DND-41 (cell line): ENCODE data around the gene FOXP4.

Experiments
- ATAC-seq: fragments of 200-7000 bp; cut with Tn5 transposase; 3 replicates; pipeline ENCODE4 v1.9.1; 2021; ENCODE audit warnings: low read depth; ENCODE audit not compliant: insufficient read depth
- DNase-seq: peaks from one replicate; pipeline ENCODE4 v3.0.0-alpha.2; 2020
- H2AFZ ChIP-seq: 2 replicates; pipeline ENCODE4 v1.6.0; 2012; ENCODE audit warnings: low read depth, low read length
- H3K27ac ChIP-seq: 2 replicates; pipeline ENCODE4 v1.5.1; 2012; ENCODE audit warnings: low read length, inconsistent platforms
- H3K27me3 ChIP-seq: fragments of 200-600 bp; sonication (generic); 2 replicates; pipeline ENCODE4 v1.6.0; 2012; ENCODE audit warnings: low read length, mild to moderate bottlenecking, inconsistent platforms; ENCODE audit not compliant: insufficient read depth, poor library complexity
- H3K36me3 ChIP-seq: 2 replicates; pipeline ENCODE4 v1.5.1; 2012; ENCODE audit warnings: low read length, inconsistent platforms; ENCODE audit not compliant: insufficient read depth
- H3K4me1 ChIP-seq: 2 replicates; pipeline ENCODE4 v1.5.1; 2012; ENCODE audit warnings: mild to moderate bottlenecking, low read length; ENCODE audit not compliant: insufficient read depth
- H3K4me2 ChIP-seq: 2 replicates; pipeline ENCODE4 v1.6.0; 2012; ENCODE audit warnings: mild to moderate bottlenecking, moderate library complexity, low read length, inconsistent platforms; ENCODE audit not compliant: insufficient read depth
- H3K4me3 ChIP-seq, 2 experiments: fragments of 200-600 bp in 1 of 2; shearing (Covaris generic) in 1 of 2; 2 replicates each; pipeline ENCODE4 v1.5.1; 2012 to 2016; ENCODE audit warnings: inconsistent platforms in 2 of 2, low read length in 2 of 2, mild to moderate bottlenecking in 2 of 2, low read depth in 1 of 2, moderate library complexity in 1 of 2
- H3K79me2 ChIP-seq: 2 replicates; pipeline ENCODE4 v1.6.0; 2012; ENCODE audit warnings: low read length, inconsistent platforms; ENCODE audit not compliant: insufficient read depth
- H3K9ac ChIP-seq: 2 replicates; pipeline ENCODE4 v1.6.0; 2012; ENCODE audit warnings: low read depth, mild to moderate bottlenecking, inconsistent platforms, low read length, moderate library complexity
- H3K9me3 ChIP-seq: 2 replicates; pipeline ENCODE4 v1.5.1; 2012; ENCODE audit warnings: low read length, moderate library complexity, mild to moderate bottlenecking, inconsistent platforms; ENCODE audit not compliant: insufficient read depth, severe bottlenecking
- H4K20me1 ChIP-seq: 2 replicates; pipeline ENCODE4 v1.6.0; 2012; ENCODE audit warnings: low read length; ENCODE audit not compliant: insufficient read depth
- EZH2 ChIP-seq: IDR thresholded peaks from 3 replicates; pipeline ENCODE4 v1.6.1; 2012; ENCODE audit warnings: borderline replicate concordance, low read depth, mild to moderate bottlenecking, moderate library complexity, low read length, inconsistent platforms; ENCODE audit not compliant: severe bottlenecking
- TF ChIP-seq, protein P1 (sequence below): IDR thresholded peaks from 2 replicates; pipeline ENCODE4 v1.5.1; 2012; ENCODE audit warnings: borderline replicate concordance, low read length, moderate library complexity, mild to moderate bottlenecking; ENCODE audit not compliant: poor library complexity, severe bottlenecking; ENCODE audit errors: extremely low read depth

The FOXP4 gene

DNA sequence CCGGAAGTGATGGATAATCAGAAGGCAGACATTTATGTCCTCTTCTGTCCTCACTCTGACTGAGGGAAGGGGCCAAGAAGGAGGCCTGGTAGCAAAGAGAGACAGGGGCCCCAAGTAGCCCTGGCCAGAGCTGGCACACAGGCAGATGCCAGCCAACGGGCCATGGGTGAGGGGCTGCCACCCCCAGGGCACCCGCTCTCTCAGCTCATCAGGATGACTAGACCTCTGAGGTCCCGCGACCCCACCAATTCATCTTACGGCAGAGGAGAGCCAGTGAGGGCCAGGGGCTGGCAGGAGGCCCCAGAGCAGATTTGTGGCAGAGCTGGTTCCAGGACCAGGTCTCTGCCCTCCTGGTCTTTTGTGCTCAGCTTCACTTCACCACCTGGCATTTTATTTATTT lies 49.0 kb downstream of the FOXP4 start:
- DNase-seq (no peak), ATAC-seq (no peak)
- H3K9me3 ChIP-seq: no peaks in the 10 kb centered on the region
- no peaks in the 10 kb centered on the region for H3K27me3 ChIP-seq
- H3K36me3 ChIP-seq: peaks cover 70% of the 10 kb centered on the region
- no peak overlapping the region for H3K4me2 ChIP-seq
- H3K79me2 ChIP-seq: no peaks in the 10 kb centered on the region
- no peak overlapping the region for H3K4me3 ChIP-seq
- TF ChIP-seq, protein P1, sequence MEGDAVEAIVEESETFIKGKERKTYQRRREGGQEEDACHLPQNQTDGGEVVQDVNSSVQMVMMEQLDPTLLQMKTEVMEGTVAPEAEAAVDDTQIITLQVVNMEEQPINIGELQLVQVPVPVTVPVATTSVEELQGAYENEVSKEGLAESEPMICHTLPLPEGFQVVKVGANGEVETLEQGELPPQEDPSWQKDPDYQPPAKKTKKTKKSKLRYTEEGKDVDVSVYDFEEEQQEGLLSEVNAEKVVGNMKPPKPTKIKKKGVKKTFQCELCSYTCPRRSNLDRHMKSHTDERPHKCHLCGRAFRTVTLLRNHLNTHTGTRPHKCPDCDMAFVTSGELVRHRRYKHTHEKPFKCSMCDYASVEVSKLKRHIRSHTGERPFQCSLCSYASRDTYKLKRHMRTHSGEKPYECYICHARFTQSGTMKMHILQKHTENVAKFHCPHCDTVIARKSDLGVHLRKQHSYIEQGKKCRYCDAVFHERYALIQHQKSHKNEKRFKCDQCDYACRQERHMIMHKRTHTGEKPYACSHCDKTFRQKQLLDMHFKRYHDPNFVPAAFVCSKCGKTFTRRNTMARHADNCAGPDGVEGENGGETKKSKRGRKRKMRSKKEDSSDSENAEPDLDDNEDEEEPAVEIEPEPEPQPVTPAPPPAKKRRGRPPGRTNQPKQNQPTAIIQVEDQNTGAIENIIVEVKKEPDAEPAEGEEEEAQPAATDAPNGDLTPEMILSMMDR: no peak
- no peak for TF ChIP-seq EZH2
- no peak overlapping the region for H3K9ac ChIP-seq
- no peak overlapping the region for H3K27ac ChIP-seq
- no peaks in the 10 kb centered on the region for H4K20me1 ChIP-seq
- no peaks in the 10 kb centered on the region for H3K4me1 ChIP-seq
- no peak overlapping the region for H2AFZ ChIP-seq

DNA sequence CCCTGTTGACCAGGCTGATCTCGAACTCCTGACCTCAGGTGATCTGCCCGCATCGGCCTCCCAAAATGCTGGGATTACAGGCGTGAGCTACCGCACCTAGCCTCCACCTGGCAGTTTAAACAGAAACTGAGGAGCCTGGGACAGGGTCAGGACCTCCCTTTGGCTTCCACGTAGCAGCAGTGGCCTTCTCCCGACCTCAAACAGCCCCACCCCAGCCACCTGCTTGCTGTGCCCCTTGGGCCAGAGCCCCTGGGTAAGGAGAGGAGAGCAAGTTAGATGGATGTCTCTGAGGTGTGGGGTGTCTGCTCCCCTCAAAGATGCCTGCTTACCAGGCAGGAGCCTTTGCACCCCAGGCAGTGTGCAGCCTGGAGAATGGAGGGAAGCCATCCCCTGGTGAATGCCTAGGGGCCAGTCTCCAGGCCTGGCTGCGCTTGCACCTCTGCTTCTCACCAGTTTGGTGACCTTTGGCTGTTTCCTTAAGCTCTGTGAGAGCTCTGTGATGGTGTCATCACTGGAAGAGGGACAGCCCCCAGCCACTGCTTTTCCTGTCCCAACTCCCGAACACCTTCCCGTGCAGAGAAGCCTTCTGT lies 50.0 kb downstream of the FOXP4 start:
- no peak for TF ChIP-seq EZH2
- TF ChIP-seq, protein P1: no peak
- Histone ChIP-seq H3K9me3 (no peaks in the 10 kb centered on the region), H3K27ac (no peak overlapping the region), H3K9ac (no peak overlapping the region), H3K4me2 (no peak overlapping the region), H3K36me3 (peaks cover 65% of the 10 kb centered on the region), H3K4me3 (no peak overlapping the region), H4K20me1 (no peaks in the 10 kb centered on the region), H2AFZ (no peak overlapping the region), H3K27me3 (no peaks in the 10 kb centered on the region), H3K79me2 (no peaks in the 10 kb centered on the region), H3K4me1 (no peaks in the 10 kb centered on the region)
- ATAC-seq: no peak
- DNase-seq: no peak

GRCh38 chr6:41596807-41597206 lies 50.6 kb downstream of the FOXP4 start:
- no peak overlapping the region for H3K9ac ChIP-seq

More at GRCh38 chr6:41596807-41597206, 50.6 kb downstream of the FOXP4 start:
- H3K4me3 ChIP-seq: no peak overlapping the region
- no peaks in the 10 kb centered on the region for H4K20me1 ChIP-seq
- no peaks in the 10 kb centered on the region for H3K27me3 ChIP-seq
- no peak overlapping the region for H2AFZ ChIP-seq
- ATAC-seq (no peak), DNase-seq (no peak)
- no peaks in the 10 kb centered on the region for H3K4me1 ChIP-seq
- no peak overlapping the region for H3K27ac ChIP-seq
- no peaks in the 10 kb centered on the region for H3K9me3 ChIP-seq
- H3K36me3 ChIP-seq: peaks cover 59% of the 10 kb centered on the region
- TF ChIP-seq, protein P1: no peak
- TF ChIP-seq EZH2: no peak
- no peak overlapping the region for H3K4me2 ChIP-seq
- H3K79me2 ChIP-seq: no peaks in the 10 kb centered on the region
